Mammary microvascular endothelial cell (primary cell): ENCODE measurements around the gene GTF2F1. TPM values are rescaled to one million over a fixed set of nuclear protein-coding genes. Genes with fewer than 3 reads are reported as not detected.

ENCODE experiments used
- total RNA-seq: library from RNA; depleted of rRNA; stranded (reverse); fragments of >200 nt; gene quantifications from 2 replicates; pipeline ENCODE4 v1.2.3, GENCODE V29; 2015

Gene GTF2F1, protein sequence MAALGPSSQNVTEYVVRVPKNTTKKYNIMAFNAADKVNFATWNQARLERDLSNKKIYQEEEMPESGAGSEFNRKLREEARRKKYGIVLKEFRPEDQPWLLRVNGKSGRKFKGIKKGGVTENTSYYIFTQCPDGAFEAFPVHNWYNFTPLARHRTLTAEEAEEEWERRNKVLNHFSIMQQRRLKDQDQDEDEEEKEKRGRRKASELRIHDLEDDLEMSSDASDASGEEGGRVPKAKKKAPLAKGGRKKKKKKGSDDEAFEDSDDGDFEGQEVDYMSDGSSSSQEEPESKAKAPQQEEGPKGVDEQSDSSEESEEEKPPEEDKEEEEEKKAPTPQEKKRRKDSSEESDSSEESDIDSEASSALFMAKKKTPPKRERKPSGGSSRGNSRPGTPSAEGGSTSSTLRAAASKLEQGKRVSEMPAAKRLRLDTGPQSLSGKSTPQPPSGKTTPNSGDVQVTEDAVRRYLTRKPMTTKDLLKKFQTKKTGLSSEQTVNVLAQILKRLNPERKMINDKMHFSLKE
- 35.0 and 39.8 TPM in 2 replicates for total RNA-seq

DNA sequence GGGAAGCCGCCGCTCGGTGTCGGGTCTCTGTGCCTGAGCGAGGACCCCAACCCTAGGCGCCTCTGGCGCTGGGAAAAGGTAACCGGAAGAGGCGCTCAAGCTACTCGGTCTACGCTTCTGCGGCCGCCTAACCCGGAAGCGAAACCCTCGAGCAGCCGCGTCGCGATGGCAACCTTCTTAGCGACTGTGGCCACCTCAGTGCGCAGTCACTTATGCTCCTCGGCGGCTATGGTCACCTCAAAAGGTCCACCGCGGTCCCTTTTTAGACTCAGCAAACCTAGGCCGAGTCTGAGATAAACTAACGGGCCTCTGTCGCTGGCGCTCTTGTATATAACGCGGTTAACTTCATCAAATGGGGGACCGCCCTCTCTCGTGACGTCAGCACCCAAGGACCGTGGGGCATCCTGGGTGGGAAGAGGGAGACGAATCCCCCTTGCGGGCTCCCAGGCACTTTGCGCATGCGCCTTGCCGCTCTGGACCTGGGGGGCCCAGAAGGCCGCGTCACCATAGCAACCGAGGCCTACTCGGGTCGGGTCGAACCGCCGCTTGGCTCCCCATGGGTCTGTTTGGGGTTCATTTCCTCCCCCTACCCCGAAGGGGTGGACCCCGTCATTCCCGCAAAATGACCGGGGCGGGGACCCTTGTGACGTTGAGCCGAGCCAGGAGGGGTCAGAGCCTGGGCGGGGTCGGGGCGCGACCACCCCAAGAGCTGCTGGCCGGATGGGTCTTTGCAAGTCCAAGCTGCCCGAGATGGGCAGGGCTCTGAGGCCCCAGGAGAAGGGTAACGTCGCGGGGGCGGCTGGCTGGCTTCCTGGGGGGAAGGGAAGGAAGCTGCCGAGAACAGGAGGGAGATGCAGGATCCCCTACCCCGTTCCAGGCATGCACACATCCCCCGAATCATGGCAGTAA, at the start of gene GTF2F1:
TSS of gene GTF2F1 (minus strand) at position 91 of the 909 bp plus-strand sequence. CDS start 169 bp downstream, outside the sequence.

DNA sequence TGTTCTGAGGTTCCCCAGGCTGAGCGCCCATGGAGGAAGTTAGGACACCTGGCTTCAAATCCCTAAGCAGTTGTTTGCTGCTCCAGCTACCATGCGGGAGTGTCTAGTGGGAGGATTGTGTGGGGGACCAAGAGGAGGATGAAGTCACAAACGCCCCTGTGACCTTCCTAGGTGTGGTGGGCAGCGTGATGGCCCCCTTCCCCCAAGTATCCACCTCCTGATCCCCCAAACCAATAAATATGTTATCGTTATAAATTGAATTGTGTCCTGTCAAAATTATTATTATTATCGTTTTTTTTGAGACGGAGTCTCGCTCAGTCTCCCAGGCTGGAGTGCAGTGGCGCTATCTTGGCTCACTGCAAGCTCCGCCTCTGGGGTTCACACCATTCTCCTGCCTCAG, 40.7 kb upstream of the GTF2F1 start, which contains the start of gene SLC25A41:
TSS of gene SLC25A41 (minus strand) at position 101 of the 400 bp plus-strand sequence. CDS start at position 31, 70 bp downstream.

DNA sequence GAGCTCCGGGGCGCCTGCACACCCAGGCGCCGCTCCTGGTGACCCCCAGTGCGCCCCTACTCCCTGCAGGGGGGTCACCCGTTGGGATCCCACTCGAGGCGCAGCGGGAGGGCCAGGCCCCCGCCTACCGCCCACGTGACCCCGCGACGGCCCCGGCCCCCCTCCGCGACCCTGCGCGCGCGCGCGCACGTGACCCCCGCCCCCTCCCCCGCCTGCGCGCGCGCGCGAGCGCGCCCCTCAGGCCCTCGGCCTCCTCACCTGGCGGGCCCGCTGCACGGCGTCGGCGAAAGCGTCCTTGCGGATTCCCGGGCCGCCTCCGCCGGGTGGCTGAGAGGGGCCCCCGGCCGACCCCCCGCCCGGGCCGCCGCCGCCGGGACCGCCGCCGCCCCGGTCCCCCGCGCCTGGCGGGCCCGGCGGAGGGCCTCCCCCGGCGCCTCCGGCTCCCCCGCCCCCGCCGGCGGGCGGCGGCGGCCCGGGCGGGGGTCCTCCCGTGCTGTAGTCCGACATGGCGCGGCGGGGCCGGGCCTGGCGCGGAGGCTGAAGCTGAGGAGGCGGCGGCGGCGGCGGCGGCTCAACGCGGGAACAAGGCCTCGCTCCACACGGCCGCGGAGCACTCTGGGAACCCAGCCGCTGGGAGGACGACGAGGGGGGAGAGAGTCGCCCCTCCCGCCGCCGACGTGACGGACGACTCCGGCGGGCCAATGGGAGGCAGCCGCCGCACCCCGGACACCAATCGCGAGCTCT, 31.4 kb upstream of the GTF2F1 start, which contains the start of gene KHSRP:
TSS of gene KHSRP (minus strand) at position 617 of the 744 bp plus-strand sequence. CDS start at position 507, 110 bp downstream.

DNA sequence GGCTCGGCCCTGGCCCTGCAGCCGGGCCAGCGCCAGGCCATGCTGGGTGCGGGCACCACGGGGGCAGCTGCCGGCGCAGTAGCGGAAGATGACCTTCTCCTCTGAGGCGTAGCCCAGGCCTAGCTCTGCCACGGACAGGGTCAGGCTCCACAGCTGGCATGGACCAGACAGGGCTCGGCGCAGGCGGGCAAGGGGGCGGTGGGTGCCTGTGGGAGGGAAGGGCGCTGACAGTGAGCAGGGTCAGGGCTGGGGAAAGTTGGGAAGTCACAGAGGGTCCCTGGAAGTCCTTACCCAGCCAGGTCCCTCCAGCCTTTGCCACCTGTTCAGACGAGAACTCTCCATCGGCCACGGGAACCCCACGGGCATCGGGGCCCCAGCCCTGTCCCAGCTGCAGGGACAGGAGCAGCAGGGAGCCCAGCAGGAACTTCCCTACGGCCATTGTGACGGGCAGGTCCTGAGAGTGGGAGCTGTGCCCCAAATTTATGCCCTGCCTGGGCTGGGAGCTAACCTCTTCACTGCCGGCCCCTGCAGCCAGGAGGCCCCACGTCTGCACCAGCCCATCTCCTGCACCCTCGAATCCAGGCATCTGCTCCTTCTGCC, 17.5 kb downstream of the GTF2F1 start, which contains the start of gene PSPN:
TSS of gene PSPN (minus strand) at position 523 of the 600 bp plus-strand sequence. CDS start at position 439, 84 bp downstream.

DNA sequence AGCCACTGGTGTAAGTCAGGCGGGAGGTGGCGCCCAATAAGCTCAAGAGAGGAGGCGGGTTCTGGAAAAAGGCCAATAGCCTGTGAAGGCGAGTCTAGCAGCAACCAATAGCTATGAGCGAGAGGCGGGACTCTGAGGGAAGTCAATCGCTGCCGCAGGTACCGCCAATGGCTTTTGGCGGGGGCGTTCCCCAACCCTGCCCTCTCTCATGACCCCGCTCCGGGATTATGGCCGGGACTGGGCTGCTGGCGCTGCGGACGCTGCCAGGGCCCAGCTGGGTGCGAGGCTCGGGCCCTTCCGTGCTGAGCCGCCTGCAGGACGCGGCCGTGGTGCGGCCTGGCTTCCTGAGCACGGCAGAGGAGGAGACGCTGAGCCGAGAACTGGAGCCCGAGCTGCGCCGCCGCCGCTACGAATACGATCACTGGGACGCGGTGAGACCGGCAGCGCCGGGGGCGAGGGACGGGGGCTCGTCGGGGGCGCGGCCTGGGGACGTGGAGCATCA, 20.3 kb downstream of the GTF2F1 start, which contains the start of gene ALKBH7:
TSS of gene ALKBH7 (plus strand) at position 201 of the 502 bp plus-strand sequence. CDS start at position 228, 27 bp downstream.

DNA sequence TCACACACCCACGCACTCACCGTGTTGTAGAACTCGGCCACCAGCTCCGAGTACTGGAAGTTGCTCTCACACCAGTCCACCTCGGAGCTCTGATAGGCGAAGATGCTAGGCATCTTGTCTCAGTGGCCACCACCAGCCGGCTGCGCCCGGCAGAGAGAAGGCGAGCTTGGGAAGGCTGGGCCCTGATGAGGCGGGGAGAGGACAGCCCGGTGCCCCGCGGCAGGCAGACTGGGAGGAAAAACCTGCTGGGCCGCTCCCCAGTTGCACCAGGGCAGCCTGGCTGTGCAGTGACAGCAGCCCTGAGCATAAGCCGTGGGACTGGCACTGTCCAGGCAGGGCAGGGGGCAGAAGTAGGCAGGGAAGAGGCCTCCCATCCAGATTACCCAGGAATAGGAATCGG, 59.5 kb downstream of the GTF2F1 start, which contains the start of gene ACER1:
TSS of gene ACER1 (minus strand) at position 174 of the 400 bp plus-strand sequence. CDS start at position 113, 61 bp downstream.

Other genes starting within 250 kb of the GTF2F1 start
- 20.2 and 22.0 TPM in 2 replicates for gene MLLT1, start 113.2 kb downstream of the GTF2F1 start, total RNA-seq
- not detected in 2 replicates for gene ACER1, start 59.6 kb downstream of the GTF2F1 start, total RNA-seq
- 134 and 153 TPM in 2 replicates for gene CLPP, start 31.6 kb downstream of the GTF2F1 start, total RNA-seq
- 23.7 and 27.7 TPM in 2 replicates for gene ALKBH7, start 20.4 kb downstream of the GTF2F1 start, total RNA-seq
- 0.84 and 3.9 TPM in 2 replicates for gene PSPN, start 17.2 kb downstream of the GTF2F1 start, total RNA-seq
- gene KHSRP, start 31.6 kb upstream of the GTF2F1 start, total RNA-seq, result 168 and 220 TPM in 2 replicates
- not detected in 2 replicates for gene SLC25A41, start 40.6 kb upstream of the GTF2F1 start, total RNA-seq
- gene SLC25A23, start 66.6 kb upstream of the GTF2F1 start, total RNA-seq, result 10.1 and 11.4 TPM in 2 replicates
- not detected in 2 replicates for gene CRB3, start 71.1 kb upstream of the GTF2F1 start, total RNA-seq
- gene DENND1C, start 88.6 kb upstream of the GTF2F1 start, total RNA-seq, result not detected in 2 replicates
- not detected in 2 replicates for gene TUBB4A, start 109.1 kb upstream of the GTF2F1 start, total RNA-seq
- 1.0 and 1.3 TPM in 2 replicates for gene TNFSF9, start 137.9 kb upstream of the GTF2F1 start, total RNA-seq
- gene CD70, start 198.0 kb upstream of the GTF2F1 start, total RNA-seq, result 0.33 and 2.8 TPM in 2 replicates